GM12875 (cell line): Measurements from ENCODE around the gene MCTP2.

Source experiments
- H3K4me3 ChIP-seq: one replicate; pipeline ENCODE4 v1.5.1; 2011; ENCODE audit warnings: low read depth, low read length, control low read depth
- CTCF ChIP-seq: IDR thresholded peaks from 2 replicates; pipeline ENCODE4 v1.5.1; 2011; ENCODE audit warnings: low read depth, mild to moderate bottlenecking, control low read depth, inconsistent platforms, low read length, moderate library complexity, borderline replicate concordance; ENCODE audit not compliant: insufficient read depth

MCTP2 gene

DNA sequence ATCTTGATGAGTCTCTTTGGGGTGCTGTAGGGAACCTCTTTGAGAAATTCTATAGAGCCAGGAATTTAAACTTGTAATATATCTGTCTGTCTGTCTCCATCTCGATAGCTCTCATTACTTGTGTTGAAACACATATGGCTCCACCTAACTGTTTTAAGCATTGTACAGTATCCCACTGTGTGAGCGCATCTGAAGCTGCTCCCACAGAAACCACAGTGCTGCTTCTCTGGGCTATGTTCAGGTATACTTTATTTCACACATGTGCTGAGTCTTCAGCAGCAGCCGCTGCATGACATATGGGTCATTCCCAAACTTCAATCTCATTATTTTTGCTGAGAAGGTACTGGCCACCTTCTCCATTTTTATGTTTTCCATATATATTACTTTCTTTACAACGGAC is 63.9 kb downstream of the MCTP2 start:
- H3K4me3 ChIP-seq, result no peak overlapping the region
- TF ChIP-seq CTCF, result no peak

- no peak overlapping the region for H3K4me3 ChIP-seq
- no peak for TF ChIP-seq CTCF
Observed at GRCh38 chr15:94296717-94297116, 65.4 kb downstream of the MCTP2 start.

GRCh38 chr15:94297558-94297957 is 66.2 kb downstream of the MCTP2 start:
- no peak overlapping the region for H3K4me3 ChIP-seq
- TF ChIP-seq CTCF, result no peak

GRCh38 chr15:94298364-94298763 is 67.0 kb downstream of the MCTP2 start:
- no peak overlapping the region for H3K4me3 ChIP-seq
- TF ChIP-seq CTCF, result no peak

DNA sequence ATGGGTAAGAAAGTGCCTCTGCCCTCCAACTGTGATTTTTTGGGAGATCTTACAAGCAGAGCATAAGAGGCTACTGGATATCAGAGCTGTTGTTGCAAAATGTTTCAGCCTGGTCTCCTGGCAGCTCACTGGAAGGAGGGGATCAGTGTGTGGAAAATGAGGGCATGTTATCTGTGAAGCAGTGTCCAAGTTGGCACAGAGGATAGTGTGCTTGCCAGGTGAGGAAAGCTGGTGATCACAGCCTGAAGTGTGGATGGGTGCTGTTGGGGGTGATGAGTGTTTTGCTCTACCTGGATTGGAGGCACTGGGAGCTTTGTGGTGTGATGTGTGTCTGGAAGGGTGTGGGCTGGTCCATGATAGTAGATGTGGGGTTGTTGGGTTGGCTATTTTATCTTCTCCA is 69.3 kb downstream of the MCTP2 start:
- no peak overlapping the region for H3K4me3 ChIP-seq
- TF ChIP-seq CTCF, result no peak

DNA sequence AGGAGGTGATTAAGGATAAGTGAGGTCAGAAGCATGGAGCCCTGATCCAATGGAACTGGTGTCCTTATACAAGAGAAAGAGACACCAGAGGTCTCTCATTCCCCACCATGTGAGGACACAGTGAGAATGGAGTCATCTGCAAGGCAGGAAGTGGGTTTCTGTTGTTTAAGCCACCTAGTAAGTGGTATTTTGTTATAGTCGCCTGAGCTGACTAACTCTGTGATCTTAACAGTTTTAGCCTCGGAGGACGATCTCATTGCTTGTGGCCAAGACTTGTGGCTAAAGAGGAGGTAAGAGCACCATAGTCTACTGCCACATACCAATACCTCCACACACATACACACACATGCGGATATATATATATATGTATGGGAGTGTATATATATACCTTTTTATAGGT is 73.8 kb downstream of the MCTP2 start:
- no peak overlapping the region for H3K4me3 ChIP-seq
- no peak for TF ChIP-seq CTCF

DNA sequence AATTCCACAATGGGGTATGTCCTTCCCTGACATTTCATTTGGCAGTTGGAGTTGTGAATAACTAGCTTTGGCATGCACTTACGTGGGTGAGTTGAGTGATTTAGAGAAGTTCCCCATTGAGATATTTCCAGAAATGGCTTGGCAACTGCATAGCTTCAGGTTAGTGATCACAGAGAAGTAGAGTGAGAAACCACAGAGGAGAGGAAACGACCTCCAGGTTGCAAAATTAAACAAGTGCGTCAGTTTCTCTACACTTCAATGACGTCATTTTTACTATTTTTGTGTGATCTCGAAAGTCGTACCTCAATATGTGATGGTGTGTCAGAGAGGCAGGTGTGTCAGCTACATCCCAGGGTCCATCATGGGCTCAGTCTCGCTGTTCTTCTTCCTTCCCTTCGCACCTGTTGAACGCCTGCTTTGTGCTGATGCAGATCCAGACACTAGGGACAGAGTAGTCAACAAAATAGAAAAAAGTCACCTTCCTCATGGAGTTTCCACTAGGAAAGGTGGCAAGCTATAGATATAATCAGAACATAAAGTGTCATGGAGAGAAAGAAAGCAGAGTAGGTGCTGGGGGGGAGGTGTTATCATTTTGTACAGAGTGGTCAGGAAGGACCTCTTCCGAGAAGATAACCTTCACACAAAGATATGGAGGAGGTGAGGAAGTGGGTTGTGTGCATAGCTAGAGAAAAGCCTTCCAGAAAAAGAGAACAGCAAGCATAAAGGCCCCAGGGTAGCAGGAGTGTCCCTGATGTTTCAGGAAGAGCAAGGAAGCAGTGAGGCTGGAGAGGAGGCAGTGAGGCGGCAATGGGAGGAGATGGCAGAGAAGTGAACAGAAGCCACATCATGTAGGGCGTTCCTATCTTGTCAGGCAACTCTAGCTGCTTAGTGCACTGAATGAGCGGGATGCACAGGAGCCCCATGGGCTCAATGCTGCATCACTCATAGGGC is 75.6 kb downstream of the MCTP2 start:
- H3K4me3 ChIP-seq, result no peak overlapping the region
- no peak for TF ChIP-seq CTCF
